GM10266 (cell line): ENCODE results near the gene SUCO.
A peak's percentile ranks its signal among the peaks of the same experiment; 100 is the strongest.

ENCODE experiments used
- DNase-seq: peaks from one replicate; pipeline ENCODE4 v3.0.0; 2012; ENCODE audit errors: extremely low spot score
- CTCF ChIP-seq: IDR thresholded peaks from 2 replicates; pipeline ENCODE4 v1.5.1; 2012; ENCODE audit warnings: mild to moderate bottlenecking, low read depth; ENCODE audit not compliant: control insufficient read depth, insufficient read depth; ENCODE audit errors: missing control alignments

SUCO gene

GRCh38 chr1:172533513-172534151 lies 682 bp downstream of the SUCO start:
- DNase-seq: peak; percentile 10
- TF ChIP-seq CTCF: no peak

- TF ChIP-seq CTCF: no peak
- DNase-seq: no peak
Measured at GRCh38 chr1:172536256-172536655, 3.3 kb downstream of the SUCO start.

DNA sequence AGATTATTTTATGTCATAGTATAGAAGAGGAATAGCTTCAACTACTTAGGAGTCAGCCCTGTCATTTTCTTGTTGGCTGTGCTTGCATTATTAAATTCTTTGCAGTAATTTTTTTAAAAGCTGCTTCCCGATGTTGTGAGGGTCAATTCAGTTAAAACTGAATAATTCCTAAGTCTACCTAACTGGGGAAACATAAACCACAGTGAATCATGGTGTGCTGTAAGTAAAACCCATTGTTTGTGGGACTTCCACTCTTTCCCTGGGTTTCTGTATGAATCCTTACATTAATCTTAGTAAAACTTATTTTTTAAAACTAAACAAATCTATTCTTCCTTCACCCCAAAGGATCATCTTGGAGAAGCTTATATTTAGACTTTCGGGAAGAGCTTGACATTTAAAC lies 4.4 kb downstream of the SUCO start:
- no peak for TF ChIP-seq CTCF
- no peak for DNase-seq

GRCh38 chr1:172537827-172538391 lies 5.0 kb downstream of the SUCO start:
- no peak for DNase-seq
- no peak for TF ChIP-seq CTCF

- TF ChIP-seq CTCF: no peak
- no peak for DNase-seq
Measured at GRCh38 chr1:172540635-172541034, 7.7 kb downstream of the SUCO start.

DNA sequence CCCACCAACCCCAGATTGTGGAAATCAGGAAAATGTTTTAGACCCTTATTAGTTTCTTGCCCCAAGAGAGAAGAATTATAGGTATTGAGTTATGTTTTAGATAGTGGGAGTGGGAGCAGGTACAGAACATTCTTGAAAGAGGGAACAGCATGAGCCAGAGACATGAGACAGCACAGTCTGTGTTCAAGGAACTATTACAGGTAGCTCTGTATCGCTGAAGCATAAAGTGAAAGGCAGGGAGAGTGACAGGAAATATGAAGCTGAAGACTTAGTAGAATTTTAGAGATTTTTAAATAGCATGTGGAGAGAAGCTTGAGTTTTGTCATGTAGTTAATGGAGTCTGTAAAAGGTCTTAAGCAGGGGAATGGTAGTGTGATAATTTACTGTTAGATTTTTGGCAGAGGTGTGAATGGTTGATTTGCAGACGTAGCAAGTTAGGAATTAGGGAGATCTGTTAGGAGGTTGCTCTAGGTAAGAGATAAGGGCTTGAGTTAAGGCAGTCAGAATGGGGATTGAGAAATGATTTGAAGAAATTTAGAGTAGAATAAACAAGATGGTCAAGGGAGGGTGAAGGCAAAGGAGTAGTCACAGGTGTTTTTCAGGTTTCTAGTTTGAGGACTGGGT lies 11.6 kb downstream of the SUCO start:
- no peak for TF ChIP-seq CTCF
- no peak for DNase-seq

DNA sequence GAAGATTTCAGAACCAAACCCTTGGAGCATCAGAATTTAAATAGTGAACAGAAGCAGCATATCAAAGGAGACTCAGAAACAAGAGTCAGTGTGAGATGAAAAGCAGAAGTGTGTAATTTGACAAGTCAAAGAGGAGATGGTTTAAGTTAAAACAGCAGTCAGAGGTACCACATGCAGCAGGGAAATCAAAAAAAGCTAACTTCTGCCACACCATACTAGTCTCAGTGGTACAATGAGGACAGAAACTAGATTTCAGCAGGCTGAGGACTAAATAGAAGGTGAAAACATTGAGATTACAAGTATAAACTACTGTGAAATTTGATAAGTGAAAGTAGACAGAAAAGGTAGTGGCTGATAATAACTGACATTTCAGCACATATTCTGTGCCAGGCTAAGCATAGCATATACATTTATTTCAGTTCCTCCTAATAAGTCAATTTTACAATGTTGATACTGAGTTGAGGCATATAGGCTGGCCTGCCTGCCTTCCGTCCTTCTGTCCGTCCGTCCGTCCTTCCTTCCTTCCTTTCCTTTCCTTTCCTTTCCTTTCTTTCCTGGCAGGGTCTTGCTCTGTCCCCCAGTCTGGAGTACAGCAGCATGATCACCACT lies 12.6 kb downstream of the SUCO start:
- no peak for TF ChIP-seq CTCF
- DNase-seq: peak; percentile 25
